K562 (cell line): Measurements from ENCODE around the gene STK16. TPM values are rescaled to one million over a fixed set of nuclear protein-coding genes. Genes with fewer than 3 reads are reported as not detected.

Experiments
- CBFA2T3 ChIP-seq: fragments of 450-650 bp; IDR thresholded peaks from 2 replicates; pipeline ENCODE4 v1.6.1; 2017
- CSDE1 ChIP-seq, 2 experiments: fragments of 450-650 bp; IDR thresholded peaks; 2 replicates each; pipeline ENCODE4 v1.6.1; 2016; ENCODE audit warnings: mild to moderate bottlenecking in 1 of 2
- FOXJ3 ChIP-seq: sonication (generic); formaldehyde crosslinking; IDR thresholded peaks from 2 replicates; pipeline ENCODE4 v1.4.0; 2020; ENCODE audit warnings: mild to moderate bottlenecking, missing genetic modification reagents
- FOXM1 ChIP-seq, 2 experiments: fragments of 450-650 bp in 1 of 2; sonication (generic) in 1 of 2; formaldehyde crosslinking in 1 of 2; IDR thresholded peaks; 2 replicates each; pipeline versions ENCODE4 v1.6.1 to v1.9.0; 2017 to 2022; ENCODE audit warnings: low read depth in 2 of 2, mild to moderate bottlenecking in 2 of 2, missing genetic modification reagents in 1 of 2, moderate library complexity in 1 of 2
- HEY1 ChIP-seq: fragments of 250-450 bp; sonication (Bioruptor Pico); IDR thresholded peaks from 2 replicates; pipeline ENCODE4 v1.5.0; 2020; ENCODE audit warnings: mild to moderate bottlenecking, moderate library complexity, borderline replicate concordance
- YY1 ChIP-seq, 3 experiments: IDR thresholded peaks; 2 replicates each; pipeline ENCODE4 v1.6.1; 2011; ENCODE audit warnings: low read length in 2 of 3, mild to moderate bottlenecking in 2 of 3, moderate library complexity in 2 of 3, borderline replicate concordance in 1 of 3, control low read depth in 1 of 3, low read depth in 1 of 3; ENCODE audit not compliant: insufficient read depth in 3 of 3, insufficient replicate concordance in 2 of 3, control insufficient read depth in 1 of 3, insufficient read length in 1 of 3; ENCODE audit errors: extremely low read depth in 1 of 3
- ZBTB17 ChIP-seq: fragments of 450-650 bp; formaldehyde crosslinking; IDR thresholded peaks from 2 replicates; pipeline ENCODE4 v1.4.0; 2020; ENCODE audit warnings: mild to moderate bottlenecking
- ZNF316 ChIP-seq: fragments of 450-650 bp; IDR thresholded peaks from 2 replicates; pipeline ENCODE4 v1.6.1; 2016
- ZNF696 ChIP-seq: fragments of 250-450 bp; sonication (Bioruptor Pico); conservative IDR thresholded peaks from 2 replicates; pipeline ENCODE4 v1.4.0; 2020; ENCODE audit warnings: mild to moderate bottlenecking, moderate library complexity
- ZZZ3 ChIP-seq: fragments of 450-650 bp; IDR thresholded peaks from 2 replicates; pipeline ENCODE4 v1.6.1; 2016; ENCODE audit warnings: antibody characterized with exemption, mild to moderate bottlenecking, moderate library complexity
- polyA plus RNA-seq, 8 experiments: library from polyadenylated mRNA; depleted of rRNA in 4 of 8; stranded (reverse) in 5 of 8; unstranded in 3 of 8; fragments of >200 nt; fragmentation: Nextera tagmentation in 2 of 8; fragmentation: Illumina TruSeq in 1 of 8; extraction: Ambion mirVana in 2 of 8; extraction: Trizol in 1 of 8; gene quantifications; 2 replicates each; pipeline versions ENCODE4 v1.2.1 to v1.2.3, GENCODE V29; 2011 to 2014; ENCODE audit warnings: inconsistent platforms in 1 of 8, missing spikeins in 1 of 8
- total RNA-seq, 7 experiments: library from RNA; depleted of rRNA in 6 of 7; stranded (reverse); fragments of >200 nt in 6 of 7; fragmentation: Illumina TruSeq in 2 of 7; extraction: Trizol in 2 of 7; gene quantifications; 2 replicates each; pipeline versions ENCODE4 v1.2.1 to v1.2.3, GENCODE V29; 2011 to 2021; ENCODE audit warnings: low replicate concordance in 1 of 7
- TF ChIP-seq, protein P1 (sequence below): fragments of 450-650 bp; IDR thresholded peaks from 2 replicates; pipeline ENCODE4 v1.6.1; 2016; ENCODE audit warnings: mild to moderate bottlenecking, moderate library complexity
- TF ChIP-seq, protein P2 (sequence below): fragments of 250-450 bp; sonication (Bioruptor Pico); IDR thresholded peaks from 2 replicates; pipeline ENCODE4 v1.4.0; 2020; ENCODE audit warnings: mild to moderate bottlenecking, moderate library complexity, borderline replicate concordance

STK16 gene
- total and polyA plus RNA-seq, 9 of the 15 experiments (the other 6 are each of a cell fraction or from before 2014, with no cell fraction given) = 5.4 to 36.2 (median 17.8) TPM

DNA sequence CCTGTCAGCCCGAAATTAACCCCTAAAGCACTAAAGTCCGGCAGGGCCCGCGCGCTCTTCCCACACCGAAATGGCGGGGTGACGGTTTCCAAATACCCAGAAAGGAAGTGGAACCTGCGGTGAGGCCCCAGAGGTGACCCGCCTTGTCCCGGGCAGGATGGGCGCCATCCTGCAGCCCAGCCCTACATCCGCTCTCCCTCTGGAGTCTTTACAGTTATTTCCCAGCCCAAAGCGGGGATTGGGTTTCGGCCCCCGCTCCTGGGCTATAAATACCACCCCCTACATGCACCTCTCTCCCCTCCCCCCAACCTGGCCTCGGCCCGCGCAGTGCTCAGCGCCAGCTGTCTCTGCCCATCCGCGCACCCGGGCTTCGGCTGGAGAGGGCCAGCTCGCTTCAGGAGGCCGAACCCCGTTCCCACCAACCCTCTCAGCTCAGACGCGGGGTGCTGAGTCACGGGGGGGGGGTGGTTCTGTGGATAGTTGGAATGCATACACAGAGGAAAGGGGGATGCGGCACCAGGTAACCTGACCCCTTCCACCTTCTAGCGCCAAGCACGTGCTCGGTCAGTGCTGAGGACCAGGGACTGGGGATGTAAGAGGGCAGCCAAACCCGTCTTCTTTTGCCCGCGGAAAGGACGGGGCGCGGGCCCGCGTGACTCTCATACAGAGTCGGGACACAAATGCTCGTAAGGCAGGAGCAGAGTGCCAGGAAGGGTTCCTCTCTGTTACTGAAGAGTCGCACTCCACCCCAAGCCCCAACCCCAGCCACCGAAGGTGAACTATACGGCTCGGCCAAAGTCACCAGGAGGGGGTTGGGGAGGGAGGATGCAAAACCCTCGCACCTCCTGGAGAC, 7.8 kb downstream of the STK16 start, which contains the start of gene TUBA4B (continued):
- TF ChIP-seq, protein P1, sequence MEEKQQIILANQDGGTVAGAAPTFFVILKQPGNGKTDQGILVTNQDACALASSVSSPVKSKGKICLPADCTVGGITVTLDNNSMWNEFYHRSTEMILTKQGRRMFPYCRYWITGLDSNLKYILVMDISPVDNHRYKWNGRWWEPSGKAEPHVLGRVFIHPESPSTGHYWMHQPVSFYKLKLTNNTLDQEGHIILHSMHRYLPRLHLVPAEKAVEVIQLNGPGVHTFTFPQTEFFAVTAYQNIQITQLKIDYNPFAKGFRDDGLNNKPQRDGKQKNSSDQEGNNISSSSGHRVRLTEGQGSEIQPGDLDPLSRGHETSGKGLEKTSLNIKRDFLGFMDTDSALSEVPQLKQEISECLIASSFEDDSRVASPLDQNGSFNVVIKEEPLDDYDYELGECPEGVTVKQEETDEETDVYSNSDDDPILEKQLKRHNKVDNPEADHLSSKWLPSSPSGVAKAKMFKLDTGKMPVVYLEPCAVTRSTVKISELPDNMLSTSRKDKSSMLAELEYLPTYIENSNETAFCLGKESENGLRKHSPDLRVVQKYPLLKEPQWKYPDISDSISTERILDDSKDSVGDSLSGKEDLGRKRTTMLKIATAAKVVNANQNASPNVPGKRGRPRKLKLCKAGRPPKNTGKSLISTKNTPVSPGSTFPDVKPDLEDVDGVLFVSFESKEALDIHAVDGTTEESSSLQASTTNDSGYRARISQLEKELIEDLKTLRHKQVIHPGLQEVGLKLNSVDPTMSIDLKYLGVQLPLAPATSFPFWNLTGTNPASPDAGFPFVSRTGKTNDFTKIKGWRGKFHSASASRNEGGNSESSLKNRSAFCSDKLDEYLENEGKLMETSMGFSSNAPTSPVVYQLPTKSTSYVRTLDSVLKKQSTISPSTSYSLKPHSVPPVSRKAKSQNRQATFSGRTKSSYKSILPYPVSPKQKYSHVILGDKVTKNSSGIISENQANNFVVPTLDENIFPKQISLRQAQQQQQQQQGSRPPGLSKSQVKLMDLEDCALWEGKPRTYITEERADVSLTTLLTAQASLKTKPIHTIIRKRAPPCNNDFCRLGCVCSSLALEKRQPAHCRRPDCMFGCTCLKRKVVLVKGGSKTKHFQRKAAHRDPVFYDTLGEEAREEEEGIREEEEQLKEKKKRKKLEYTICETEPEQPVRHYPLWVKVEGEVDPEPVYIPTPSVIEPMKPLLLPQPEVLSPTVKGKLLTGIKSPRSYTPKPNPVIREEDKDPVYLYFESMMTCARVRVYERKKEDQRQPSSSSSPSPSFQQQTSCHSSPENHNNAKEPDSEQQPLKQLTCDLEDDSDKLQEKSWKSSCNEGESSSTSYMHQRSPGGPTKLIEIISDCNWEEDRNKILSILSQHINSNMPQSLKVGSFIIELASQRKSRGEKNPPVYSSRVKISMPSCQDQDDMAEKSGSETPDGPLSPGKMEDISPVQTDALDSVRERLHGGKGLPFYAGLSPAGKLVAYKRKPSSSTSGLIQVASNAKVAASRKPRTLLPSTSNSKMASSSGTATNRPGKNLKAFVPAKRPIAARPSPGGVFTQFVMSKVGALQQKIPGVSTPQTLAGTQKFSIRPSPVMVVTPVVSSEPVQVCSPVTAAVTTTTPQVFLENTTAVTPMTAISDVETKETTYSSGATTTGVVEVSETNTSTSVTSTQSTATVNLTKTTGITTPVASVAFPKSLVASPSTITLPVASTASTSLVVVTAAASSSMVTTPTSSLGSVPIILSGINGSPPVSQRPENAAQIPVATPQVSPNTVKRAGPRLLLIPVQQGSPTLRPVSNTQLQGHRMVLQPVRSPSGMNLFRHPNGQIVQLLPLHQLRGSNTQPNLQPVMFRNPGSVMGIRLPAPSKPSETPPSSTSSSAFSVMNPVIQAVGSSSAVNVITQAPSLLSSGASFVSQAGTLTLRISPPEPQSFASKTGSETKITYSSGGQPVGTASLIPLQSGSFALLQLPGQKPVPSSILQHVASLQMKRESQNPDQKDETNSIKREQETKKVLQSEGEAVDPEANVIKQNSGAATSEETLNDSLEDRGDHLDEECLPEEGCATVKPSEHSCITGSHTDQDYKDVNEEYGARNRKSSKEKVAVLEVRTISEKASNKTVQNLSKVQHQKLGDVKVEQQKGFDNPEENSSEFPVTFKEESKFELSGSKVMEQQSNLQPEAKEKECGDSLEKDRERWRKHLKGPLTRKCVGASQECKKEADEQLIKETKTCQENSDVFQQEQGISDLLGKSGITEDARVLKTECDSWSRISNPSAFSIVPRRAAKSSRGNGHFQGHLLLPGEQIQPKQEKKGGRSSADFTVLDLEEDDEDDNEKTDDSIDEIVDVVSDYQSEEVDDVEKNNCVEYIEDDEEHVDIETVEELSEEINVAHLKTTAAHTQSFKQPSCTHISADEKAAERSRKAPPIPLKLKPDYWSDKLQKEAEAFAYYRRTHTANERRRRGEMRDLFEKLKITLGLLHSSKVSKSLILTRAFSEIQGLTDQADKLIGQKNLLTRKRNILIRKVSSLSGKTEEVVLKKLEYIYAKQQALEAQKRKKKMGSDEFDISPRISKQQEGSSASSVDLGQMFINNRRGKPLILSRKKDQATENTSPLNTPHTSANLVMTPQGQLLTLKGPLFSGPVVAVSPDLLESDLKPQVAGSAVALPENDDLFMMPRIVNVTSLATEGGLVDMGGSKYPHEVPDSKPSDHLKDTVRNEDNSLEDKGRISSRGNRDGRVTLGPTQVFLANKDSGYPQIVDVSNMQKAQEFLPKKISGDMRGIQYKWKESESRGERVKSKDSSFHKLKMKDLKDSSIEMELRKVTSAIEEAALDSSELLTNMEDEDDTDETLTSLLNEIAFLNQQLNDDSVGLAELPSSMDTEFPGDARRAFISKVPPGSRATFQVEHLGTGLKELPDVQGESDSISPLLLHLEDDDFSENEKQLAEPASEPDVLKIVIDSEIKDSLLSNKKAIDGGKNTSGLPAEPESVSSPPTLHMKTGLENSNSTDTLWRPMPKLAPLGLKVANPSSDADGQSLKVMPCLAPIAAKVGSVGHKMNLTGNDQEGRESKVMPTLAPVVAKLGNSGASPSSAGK = peak; percentile 78
- no peak for TF ChIP-seq ZBTB17 (CRISPR knock-in tag)
- TF ChIP-seq ZZZ3 = no peak
- TF ChIP-seq ZNF696 (CRISPR knock-in tag) = no peak
- TF ChIP-seq YY1 (IDR thresholded peaks at IDR 0.05; ENCODE audit: borderline replicate concordance in 1 of 3, control insufficient read depth in 1 of 3, extremely low read depth in 1 of 3, insufficient read depth in 3 of 3, insufficient read length in 1 of 3, insufficient replicate concordance in 2 of 3, low read depth in 1 of 3, low read length in 2 of 3) = peak in 1 of 3 experiments; percentile 46
- TF ChIP-seq ZNF316 = peak; percentile 52
- no peak for TF ChIP-seq FOXJ3 (CRISPR knock-in tag)
- no peak for TF ChIP-seq CSDE1 (IDR thresholded peaks at IDR 0.05)
- TF ChIP-seq, protein P2, sequence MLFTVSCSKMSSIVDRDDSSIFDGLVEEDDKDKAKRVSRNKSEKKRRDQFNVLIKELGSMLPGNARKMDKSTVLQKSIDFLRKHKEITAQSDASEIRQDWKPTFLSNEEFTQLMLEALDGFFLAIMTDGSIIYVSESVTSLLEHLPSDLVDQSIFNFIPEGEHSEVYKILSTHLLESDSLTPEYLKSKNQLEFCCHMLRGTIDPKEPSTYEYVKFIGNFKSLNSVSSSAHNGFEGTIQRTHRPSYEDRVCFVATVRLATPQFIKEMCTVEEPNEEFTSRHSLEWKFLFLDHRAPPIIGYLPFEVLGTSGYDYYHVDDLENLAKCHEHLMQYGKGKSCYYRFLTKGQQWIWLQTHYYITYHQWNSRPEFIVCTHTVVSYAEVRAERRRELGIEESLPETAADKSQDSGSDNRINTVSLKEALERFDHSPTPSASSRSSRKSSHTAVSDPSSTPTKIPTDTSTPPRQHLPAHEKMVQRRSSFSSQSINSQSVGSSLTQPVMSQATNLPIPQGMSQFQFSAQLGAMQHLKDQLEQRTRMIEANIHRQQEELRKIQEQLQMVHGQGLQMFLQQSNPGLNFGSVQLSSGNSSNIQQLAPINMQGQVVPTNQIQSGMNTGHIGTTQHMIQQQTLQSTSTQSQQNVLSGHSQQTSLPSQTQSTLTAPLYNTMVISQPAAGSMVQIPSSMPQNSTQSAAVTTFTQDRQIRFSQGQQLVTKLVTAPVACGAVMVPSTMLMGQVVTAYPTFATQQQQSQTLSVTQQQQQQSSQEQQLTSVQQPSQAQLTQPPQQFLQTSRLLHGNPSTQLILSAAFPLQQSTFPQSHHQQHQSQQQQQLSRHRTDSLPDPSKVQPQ (CRISPR knock-in tag) = no peak
- TF ChIP-seq CBFA2T3 = no peak
- TF ChIP-seq FOXM1 (IDR thresholded peaks at IDR 0.05; ENCODE audit: low read depth) = no peak
- no peak for TF ChIP-seq FOXM1 (CRISPR knock-in tag; IDR thresholded peaks at IDR 0.05; ENCODE audit: low read depth)
- no peak for TF ChIP-seq HEY1 (CRISPR knock-in tag)
